ENCODE results near the gene DPP9. TPM values are rescaled to one million over a fixed set of nuclear protein-coding genes. Genes with fewer than 3 reads are reported as not detected.

DPP9 gene
- 10 to 100 TPM; 67.8 to 89.3 (median 74.0) TPM for total RNA-seq
- long read RNA-seq, donor 1, full-length matches to known transcripts, result 23 of 72 reads
- long read RNA-seq, donor 1, partial matches to known transcripts, result 14 of 72 reads
- long read RNA-seq, donor 1, other reads (novel, unspliced or antisense), result 35 of 72 reads
- long read RNA-seq, donor 2, full-length matches to known transcripts, result 9 of 34 reads
- long read RNA-seq, donor 2, partial matches to known transcripts, result 19 of 34 reads
- long read RNA-seq, donor 2, other reads (novel, unspliced or antisense), result 6 of 34 reads

GRCh38 chr19:4723595-4724514 is at the start of gene DPP9:
TSS of gene DPP9 (minus strand) at chr19:4723842. CDS start at chr19:4719906, 3,936 bp downstream.
- TF ChIP-seq, protein P1, sequence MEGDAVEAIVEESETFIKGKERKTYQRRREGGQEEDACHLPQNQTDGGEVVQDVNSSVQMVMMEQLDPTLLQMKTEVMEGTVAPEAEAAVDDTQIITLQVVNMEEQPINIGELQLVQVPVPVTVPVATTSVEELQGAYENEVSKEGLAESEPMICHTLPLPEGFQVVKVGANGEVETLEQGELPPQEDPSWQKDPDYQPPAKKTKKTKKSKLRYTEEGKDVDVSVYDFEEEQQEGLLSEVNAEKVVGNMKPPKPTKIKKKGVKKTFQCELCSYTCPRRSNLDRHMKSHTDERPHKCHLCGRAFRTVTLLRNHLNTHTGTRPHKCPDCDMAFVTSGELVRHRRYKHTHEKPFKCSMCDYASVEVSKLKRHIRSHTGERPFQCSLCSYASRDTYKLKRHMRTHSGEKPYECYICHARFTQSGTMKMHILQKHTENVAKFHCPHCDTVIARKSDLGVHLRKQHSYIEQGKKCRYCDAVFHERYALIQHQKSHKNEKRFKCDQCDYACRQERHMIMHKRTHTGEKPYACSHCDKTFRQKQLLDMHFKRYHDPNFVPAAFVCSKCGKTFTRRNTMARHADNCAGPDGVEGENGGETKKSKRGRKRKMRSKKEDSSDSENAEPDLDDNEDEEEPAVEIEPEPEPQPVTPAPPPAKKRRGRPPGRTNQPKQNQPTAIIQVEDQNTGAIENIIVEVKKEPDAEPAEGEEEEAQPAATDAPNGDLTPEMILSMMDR (IDR thresholded peaks at IDR 0.05), result no peak
- Histone ChIP-seq H3K4me3 (peak within 1 kb of the TSS; percentile 98), H3K4me1 (ENCODE audit: low read depth) (peaks cover 13% of the 10 kb centered on the region), H3K9me3 (no peaks in the 10 kb centered on the region), H3K36me3 (ENCODE audit: low read depth) (peaks cover 2% of the 10 kb centered on the region)
- ATAC-seq, result peak; percentile 95
- DNase-seq, result peak; percentile 97 to 98 (median 98)
- intact Hi-C loops (cut with DNase I, micrococcal nuclease), result no loop called here

- no peak overlapping the region for H3K4me3 ChIP-seq
- no peaks in the 10 kb centered on the region for H3K4me1 ChIP-seq (ENCODE audit: low read depth)
- TF ChIP-seq, protein P1 (IDR thresholded peaks at IDR 0.05), result no peak
- DNase-seq (no peak), ATAC-seq (no peak)
- H3K36me3 ChIP-seq (ENCODE audit: low read depth), result no peaks in the 10 kb centered on the region
- intact Hi-C loops (cut with DNase I, micrococcal nuclease), result no loop called here
- no peaks in the 10 kb centered on the region for H3K9me3 ChIP-seq
Measured at GRCh38 chr19:4773047-4773640, 49.5 kb upstream of the DPP9 start.

DNA sequence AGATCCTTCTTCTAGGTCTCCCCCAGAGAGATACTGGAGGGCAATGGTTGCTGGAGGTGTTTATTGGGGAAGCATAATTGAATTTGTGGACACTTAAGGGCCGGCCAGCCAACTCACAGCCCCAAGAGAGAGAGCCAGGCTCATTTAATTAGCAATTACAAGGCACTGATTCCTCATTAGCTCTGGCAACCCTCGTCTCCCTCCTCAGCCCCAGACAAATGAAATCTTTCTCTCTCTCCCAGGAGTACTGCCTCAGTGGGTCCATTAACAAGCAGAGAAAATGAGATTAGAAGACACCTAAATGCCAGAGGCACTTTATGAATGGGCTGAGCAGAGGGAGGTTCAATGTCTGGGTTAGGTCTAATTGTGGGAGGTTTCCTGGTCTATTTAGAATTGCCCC is 48.9 kb upstream of the DPP9 start:
- Histone ChIP-seq H3K4me3 (no peak overlapping the region), H3K9me3 (no peaks in the 10 kb centered on the region), H3K4me1 (ENCODE audit: low read depth) (no peaks in the 10 kb centered on the region), H3K36me3 (ENCODE audit: low read depth) (no peaks in the 10 kb centered on the region)
- TF ChIP-seq, protein P1 (IDR thresholded peaks at IDR 0.05), result no peak
- DNase-seq, result no peak
- intact Hi-C loops (cut with DNase I, micrococcal nuclease), result no loop called here
- ATAC-seq, result no peak

GRCh38 chr19:4768934-4769777 is 45.5 kb upstream of the DPP9 start:
- TF ChIP-seq, protein P1 (IDR thresholded peaks at IDR 0.05), result no peak
- H3K4me3 ChIP-seq, result no peak overlapping the region
- no peaks in the 10 kb centered on the region for H3K9me3 ChIP-seq
- intact Hi-C loops (cut with DNase I, micrococcal nuclease), result no loop called here
- H3K4me1 ChIP-seq (ENCODE audit: low read depth), result no peaks in the 10 kb centered on the region
- DNase-seq, result peak; percentile 63 to 89 (median 83)
- no peaks in the 10 kb centered on the region for H3K36me3 ChIP-seq (ENCODE audit: low read depth)
- ATAC-seq, result peak; percentile 96

- DNase-seq (no peak), ATAC-seq (no peak)
- Histone ChIP-seq H3K36me3 (ENCODE audit: low read depth) (no peaks in the 10 kb centered on the region), H3K4me3 (no peak overlapping the region), H3K9me3 (no peaks in the 10 kb centered on the region), H3K4me1 (ENCODE audit: low read depth) (peaks cover 13% of the 10 kb centered on the region)
- intact Hi-C loops (cut with DNase I, micrococcal nuclease), result no loop called here
- TF ChIP-seq, protein P1 (IDR thresholded peaks at IDR 0.05), result no peak
Measured at GRCh38 chr19:4764393-4764660, 40.7 kb upstream of the DPP9 start.
